M059J (cell line): ENCODE data around the gene STAMBPL1. TPM values are rescaled to one million over a fixed set of nuclear protein-coding genes. Genes with fewer than 3 reads are reported as not detected.
A peak's percentile ranks its signal among the peaks of the same experiment; 100 is the strongest.
"Not testable (repeated sequence)": the region's sequence is repeated elsewhere in the genome, so short reads cannot be mapped to it uniquely, and the experiment has no call there.

ENCODE experiments used
- DNase-seq: peaks from one replicate; pipeline ENCODE4 v3.0.0-alpha.2; 2012; ENCODE audit warnings: low read depth
- total RNA-seq: library from RNA; depleted of rRNA; stranded (reverse); fragments of >200 nt; shearing (Covaris generic); gene quantifications from 2 replicates; pipeline ENCODE4 v1.2.3, GENCODE V29; 2014; rRNA removed

Gene STAMBPL1
- 18.2 and 22.8 TPM in 2 replicates for total RNA-seq

GRCh38 chr10:88879534-88880281, at the start of gene STAMBPL1:
Gene STAMBPL1, plus strand, starts transcription at chr10:88880245. Its CDS starts 21,464 bp downstream, at chr10:88901709.
- DNase-seq, result no peak

- no peak for DNase-seq
Observed at GRCh38 chr10:88830643-88831268, 49.3 kb upstream of the STAMBPL1 start.

GRCh38 chr10:88831709-88832108, 48.3 kb upstream of the STAMBPL1 start:
- no peak for DNase-seq

- DNase-seq, result no peak
Observed at GRCh38 chr10:88832376-88832775, 47.7 kb upstream of the STAMBPL1 start.

GRCh38 chr10:88833156-88833555, 46.9 kb upstream of the STAMBPL1 start:
- DNase-seq, result no peak

GRCh38 chr10:88833723-88834122, 46.3 kb upstream of the STAMBPL1 start:
- no peak for DNase-seq

GRCh38 chr10:88835096-88835909, 44.7 kb upstream of the STAMBPL1 start:
- DNase-seq, result peak; percentile 81

- no peak for DNase-seq
Observed at GRCh38 chr10:88835910-88836221, 44.2 kb upstream of the STAMBPL1 start.

- not testable (repeated sequence) for DNase-seq
Observed at GRCh38 chr10:88837632-88838031, 42.4 kb upstream of the STAMBPL1 start.

GRCh38 chr10:88838766-88839350, 41.2 kb upstream of the STAMBPL1 start:
- DNase-seq, result no peak

- DNase-seq, result no peak
Observed at GRCh38 chr10:88840104-88840503, 39.9 kb upstream of the STAMBPL1 start.

GRCh38 chr10:88840881-88841280, 39.2 kb upstream of the STAMBPL1 start:
- DNase-seq, result no peak

GRCh38 chr10:88841316-88842111, 38.5 kb upstream of the STAMBPL1 start:
- DNase-seq, result no peak

- no peak for DNase-seq
Observed at GRCh38 chr10:88843171-88843570, 36.9 kb upstream of the STAMBPL1 start.

GRCh38 chr10:88848499-88848898, 31.5 kb upstream of the STAMBPL1 start:
- peak; percentile 88 for DNase-seq

GRCh38 chr10:88849234-88849633, 30.8 kb upstream of the STAMBPL1 start:
- peak; percentile 32 for DNase-seq

- no peak for DNase-seq
Observed at GRCh38 chr10:88850712-88851111, 29.3 kb upstream of the STAMBPL1 start.

- peak; percentile 71 for DNase-seq
Observed at GRCh38 chr10:88851706-88852105, 28.3 kb upstream of the STAMBPL1 start, which contains the start of gene ANKRD22. Gene ANKRD22, minus strand, starts transcription at chr10:88851844. Its CDS starts 237 bp downstream, at chr10:88851607.

- DNase-seq, result no peak
Observed at GRCh38 chr10:88852327-88852726, 27.7 kb upstream of the STAMBPL1 start.

GRCh38 chr10:88853155-88853881, 26.7 kb upstream of the STAMBPL1 start:
- DNase-seq, result no peak

GRCh38 chr10:88854684-88855083, 25.4 kb upstream of the STAMBPL1 start:
- no peak for DNase-seq
